HG02763 (cell line): Measurements from ENCODE around the gene RPP38.

ENCODE experiments used
- ATAC-seq: cut with Tn5 transposase; IDR thresholded peaks from one replicate; pipeline ENCODE4 v1.9.1; 2021; ENCODE audit warnings: mild to moderate bottlenecking, moderate library complexity; ENCODE audit not compliant: unreplicated experiment

Gene RPP38

DNA sequence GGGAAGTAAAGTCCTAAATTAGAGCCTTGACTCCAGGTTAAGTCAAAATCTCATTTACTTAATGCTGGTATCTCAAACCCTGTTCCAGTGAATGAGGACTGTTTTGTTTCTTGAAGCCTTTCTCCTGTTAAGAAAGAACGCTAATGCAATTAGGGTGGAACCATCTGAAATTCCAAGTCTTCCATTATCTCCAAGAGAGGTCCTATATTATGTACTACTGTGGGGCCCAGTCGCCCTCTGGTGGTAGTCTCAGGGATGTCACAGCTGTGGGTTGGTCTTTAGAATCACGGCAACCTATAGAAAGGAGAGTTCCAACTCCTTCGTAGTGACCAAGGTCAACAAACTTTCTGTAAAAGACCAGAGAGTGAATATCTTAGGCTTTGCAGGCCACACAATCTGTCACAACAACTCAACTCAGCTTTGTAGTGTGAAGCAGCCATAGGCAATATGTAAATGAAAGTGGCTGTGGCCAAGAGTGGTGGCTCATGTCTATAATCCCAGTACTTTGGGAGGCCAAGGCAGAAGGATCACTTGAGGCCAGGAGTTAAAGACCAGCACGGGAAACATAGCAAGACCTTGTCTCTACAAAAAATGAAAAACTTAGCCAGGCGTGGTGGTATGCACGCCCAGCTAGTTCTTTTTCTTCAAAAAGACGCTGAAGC, 9.3 kb downstream of the RPP38 start:
- ATAC-seq = no peak

DNA sequence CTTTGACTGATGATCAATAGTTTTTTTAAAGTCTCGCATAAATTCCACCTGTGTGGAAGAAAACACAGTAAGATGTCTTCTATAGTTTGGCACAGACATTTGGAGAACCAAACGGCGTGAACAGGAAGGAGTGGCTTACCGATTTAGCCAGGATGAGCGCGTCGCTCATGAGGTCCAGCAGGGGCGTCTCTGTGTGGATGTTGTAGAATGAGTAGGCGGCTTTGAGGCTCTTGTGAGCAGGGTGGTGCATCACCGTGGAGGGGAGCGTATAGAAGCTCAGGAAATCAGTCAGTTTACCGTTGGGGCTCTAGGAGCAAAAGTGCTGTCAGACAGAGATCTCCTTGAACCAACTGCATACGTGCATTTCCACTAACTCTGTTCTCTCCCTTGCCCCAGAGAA, 15.5 kb downstream of the RPP38 start:
- no peak for ATAC-seq

DNA sequence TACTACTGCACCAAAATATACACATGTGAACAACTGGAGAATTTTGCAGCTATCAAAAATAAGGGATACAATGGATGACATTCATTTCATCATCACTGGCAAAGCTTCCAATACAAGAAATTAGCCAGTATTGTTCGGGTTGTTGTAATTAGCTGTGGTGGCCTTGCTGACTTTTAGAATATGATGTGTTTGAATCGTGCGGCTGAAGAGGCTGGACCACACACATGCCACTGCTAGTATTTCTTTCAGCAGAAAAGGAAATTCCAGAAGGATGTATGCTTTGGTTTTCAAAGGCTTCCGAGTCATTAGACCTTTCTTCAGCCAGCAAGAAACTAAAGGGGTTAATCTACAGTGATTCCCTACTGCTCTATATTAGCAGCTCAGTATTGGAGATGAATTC, 16.6 kb downstream of the RPP38 start:
- no peak for ATAC-seq

DNA sequence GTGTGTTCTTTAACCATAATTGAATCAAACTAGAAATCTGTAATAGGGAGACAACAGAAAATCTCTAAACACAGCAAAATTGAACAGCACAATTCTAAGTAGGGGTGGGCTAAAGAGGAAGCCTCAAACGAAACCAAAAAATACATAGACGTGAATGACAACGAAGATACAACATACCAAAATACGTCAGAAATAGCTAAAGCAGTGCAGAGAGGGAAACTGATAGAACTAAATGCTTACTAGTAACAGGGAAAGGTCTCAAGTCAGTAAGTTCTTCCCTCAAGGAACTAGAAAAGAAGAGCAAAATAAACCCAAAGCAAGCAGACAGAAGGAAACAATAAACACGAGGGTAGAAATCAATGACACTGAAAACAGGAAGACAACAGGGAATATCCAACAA, 19.1 kb downstream of the RPP38 start:
- no peak for ATAC-seq

DNA sequence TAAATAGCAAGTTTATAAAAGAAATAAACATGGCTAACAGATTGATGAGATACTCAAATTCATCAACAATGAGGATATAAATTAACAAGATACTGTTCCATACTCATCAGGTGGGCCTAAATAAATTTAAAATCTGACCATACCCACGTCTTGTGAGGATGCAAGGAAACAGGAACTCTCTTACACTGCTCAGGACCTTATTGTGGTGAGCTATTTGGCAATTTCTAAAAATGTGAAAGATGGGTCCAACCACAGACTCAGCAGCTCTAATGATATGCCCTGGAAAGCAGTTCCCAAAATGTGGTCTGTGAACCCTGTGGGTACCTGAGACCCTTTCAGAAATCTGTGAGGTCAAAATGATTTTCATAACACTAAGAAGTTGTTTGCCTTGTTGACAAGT, 21.5 kb downstream of the RPP38 start:
- no peak for ATAC-seq

GRCh38 chr10:15120523-15120922, 23.4 kb downstream of the RPP38 start:
- no peak for ATAC-seq

DNA sequence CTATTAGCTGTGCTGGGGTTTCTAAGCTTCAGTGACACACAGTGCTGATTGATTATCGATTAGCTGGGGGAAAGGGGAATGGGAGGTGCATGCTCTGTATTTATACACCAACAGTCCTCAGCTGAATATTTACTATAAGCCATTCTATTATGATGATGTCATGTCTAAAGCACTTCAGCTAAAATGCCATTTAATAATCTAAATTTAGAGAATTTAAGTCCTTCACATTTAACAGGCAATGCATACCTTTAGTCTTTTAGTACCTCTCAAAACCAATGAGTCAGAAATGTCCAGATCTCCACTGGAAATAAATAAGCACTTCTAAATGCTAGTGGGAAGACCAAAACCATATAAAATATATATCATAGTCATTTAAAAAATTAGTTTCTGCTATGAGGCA, 24.6 kb downstream of the RPP38 start:
- no peak for ATAC-seq

DNA sequence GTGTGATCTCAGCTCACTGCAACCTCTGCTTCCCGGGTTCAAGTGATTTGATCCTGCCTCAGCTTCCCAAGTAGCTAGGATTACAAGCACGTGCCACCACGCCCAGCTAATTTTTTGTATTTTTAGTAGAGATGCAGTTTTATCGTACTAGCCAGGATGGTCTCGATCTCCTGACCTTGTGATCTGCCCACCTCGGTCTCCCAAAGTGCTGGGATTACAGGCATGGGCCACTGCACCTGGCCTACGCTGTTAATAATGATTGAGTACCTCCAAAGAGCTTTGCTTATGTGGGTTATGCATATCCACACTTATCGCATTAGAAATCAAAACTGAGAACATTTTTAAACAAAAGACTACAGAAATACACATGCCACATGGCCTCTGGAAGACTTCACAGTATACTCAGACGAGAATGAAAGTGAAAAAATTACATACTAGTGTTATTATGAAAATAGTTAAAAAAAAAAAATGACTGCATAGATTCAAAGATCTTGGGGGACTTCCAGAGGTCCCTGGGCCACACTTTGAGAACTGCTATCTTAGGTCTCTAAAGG, 25.4 kb downstream of the RPP38 start:
- ATAC-seq = peak; percentile 89

GRCh38 chr10:15123749-15124184, 26.6 kb downstream of the RPP38 start:
- no peak for ATAC-seq

DNA sequence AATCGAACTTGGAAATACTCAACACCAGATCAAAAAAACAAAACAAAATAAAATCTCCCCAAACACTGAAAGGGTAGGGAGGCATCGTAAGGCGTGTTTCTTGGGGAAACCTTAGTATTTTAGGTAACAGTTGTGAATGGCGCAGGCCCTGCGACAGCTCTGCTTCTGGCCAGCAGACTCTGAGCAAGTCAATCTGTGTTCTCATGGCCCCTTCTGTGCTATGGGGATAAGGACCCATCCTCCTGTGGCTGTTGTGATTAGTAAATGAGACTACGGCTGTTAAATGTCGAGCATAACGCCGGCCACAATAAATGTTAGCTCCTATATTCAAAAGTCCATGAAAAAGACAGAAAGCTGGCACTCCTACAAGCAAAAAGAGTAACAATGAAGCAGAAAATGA, 27.0 kb downstream of the RPP38 start:
- no peak for ATAC-seq

DNA sequence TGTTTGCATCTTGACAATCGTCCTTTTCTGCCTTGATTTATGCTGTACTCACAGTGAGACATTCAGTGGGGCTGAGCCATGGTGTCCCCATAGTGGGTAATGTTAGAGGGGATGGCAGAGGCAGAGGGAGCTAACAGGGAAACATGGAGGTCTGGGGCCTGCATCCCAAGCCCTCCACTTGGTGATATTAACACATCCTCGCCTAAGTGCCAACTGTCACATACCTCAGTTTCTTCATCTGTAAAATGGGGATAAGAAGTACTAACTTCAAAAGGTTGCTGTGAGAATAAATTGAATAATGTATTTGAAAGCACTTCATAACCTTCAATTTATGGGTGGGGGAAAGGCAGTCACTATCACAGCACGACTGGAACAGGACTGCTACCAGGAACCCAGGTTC, 27.8 kb downstream of the RPP38 start:
- no peak for ATAC-seq

DNA sequence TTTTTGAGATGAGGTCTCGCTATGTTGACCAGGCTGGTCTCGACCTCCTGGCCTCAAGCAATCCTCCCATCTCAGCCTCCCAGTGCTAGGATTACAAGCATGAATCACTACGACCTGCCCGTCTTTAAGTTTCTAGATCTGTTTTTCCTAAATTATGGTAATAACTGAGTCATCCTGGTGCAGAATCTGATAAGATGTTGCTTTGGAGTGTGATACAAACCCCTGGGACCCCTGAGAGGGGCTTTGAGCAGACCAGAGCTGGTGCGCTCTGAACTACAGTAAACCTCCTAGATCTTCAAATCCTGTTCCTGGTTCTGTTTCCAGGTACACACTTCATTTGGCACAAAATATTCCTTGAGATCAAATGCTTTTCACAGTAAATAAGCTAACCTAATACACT, 34.2 kb downstream of the RPP38 start:
- ATAC-seq = no peak

DNA sequence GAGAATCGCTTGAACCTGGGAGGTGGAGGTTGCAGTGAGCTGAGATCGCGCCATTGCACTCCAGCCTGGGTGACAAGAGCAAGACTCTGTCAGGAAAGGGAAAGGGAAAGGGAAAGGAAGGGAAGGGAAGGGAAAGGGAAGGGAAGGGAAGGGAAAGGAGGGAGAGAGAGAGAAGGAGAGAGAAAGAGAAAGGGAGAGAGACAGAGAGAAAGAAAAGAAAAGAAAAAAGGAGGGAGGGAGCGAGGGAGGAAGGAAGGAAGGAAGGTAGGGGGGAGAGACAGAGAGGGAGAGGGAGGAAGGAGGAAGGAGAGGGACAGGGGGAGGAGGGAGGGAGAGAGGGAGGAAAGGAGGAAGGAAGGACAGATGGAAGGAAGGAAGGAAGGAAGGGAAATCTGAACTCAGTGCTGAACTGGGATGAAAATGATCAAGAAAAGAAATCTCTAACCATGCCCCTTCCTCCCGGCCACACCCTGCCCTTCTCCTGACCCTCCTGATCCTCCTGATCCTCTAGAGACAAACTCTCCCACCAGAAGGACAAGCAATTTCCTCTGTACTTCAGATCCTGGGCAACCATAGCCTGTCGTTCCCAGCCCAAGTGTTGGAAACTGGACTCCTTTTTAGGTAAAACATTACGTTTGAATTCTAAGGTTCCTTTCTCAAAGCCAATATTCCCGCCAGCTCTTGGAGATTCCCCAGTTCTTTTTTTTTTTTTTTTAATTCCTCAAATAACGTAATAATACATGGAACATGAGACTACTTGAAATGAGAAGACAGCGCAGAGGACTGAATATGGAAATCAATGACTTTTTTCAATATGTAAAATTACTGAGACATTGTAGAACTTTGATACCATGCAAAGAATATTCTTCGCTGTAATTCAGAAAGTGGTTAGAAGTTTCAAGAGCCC, 39.2 kb downstream of the RPP38 start:
- ATAC-seq = no peak

DNA sequence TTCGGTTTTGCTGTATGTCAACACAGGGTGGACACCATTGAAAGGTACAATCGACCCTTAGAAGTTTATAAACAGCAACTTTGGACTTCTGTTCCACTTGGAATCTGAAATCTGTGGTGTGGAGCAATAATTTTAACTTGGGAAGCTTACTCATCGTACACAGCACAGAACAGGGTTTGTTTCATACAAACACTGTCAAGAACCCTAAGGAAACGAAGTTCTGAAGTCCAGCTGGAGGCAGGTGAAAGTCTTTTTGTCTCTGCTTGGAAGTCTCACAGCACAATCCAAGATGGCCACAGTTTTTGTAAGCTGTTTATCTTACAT, 39.8 kb downstream of the RPP38 start:
- no peak for ATAC-seq

DNA sequence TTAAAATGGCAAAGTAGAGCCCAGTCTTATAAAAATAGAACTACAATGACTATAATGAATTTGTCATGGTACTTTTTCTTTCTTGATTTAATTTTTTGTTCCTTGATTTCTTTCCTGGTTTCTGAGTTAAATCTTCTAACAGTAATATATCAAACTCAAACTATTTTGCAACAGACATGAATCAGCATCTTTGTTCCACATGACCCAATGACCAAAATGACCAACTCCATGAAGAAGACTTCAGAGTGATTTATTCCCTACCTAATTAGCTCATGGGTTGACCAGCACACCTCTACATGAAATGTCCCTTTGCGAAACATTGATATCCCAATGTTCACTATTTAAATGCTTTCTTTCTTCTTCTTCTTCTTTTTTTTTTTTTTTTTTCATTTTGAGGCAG, 40.5 kb downstream of the RPP38 start:
- ATAC-seq = no peak

DNA sequence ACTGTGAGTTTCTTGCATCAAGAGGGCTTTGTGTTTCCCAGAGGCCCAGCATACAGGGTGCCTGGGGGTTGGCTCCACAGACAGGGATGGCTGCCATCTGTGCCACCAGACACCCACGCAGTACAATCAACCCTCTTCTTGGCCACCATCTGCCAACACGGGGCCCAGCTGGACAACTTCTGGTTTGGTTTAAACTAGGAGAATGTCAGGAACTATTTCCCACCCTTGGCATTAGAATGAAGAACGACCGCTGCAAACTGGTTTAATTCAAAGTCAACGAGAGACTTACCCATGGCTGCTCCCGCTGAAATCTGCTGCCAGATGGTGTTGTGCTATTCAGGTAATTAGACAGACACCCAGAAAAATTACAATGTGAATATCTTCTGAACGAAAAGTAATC, 43.5 kb downstream of the RPP38 start:
- no peak for ATAC-seq

DNA sequence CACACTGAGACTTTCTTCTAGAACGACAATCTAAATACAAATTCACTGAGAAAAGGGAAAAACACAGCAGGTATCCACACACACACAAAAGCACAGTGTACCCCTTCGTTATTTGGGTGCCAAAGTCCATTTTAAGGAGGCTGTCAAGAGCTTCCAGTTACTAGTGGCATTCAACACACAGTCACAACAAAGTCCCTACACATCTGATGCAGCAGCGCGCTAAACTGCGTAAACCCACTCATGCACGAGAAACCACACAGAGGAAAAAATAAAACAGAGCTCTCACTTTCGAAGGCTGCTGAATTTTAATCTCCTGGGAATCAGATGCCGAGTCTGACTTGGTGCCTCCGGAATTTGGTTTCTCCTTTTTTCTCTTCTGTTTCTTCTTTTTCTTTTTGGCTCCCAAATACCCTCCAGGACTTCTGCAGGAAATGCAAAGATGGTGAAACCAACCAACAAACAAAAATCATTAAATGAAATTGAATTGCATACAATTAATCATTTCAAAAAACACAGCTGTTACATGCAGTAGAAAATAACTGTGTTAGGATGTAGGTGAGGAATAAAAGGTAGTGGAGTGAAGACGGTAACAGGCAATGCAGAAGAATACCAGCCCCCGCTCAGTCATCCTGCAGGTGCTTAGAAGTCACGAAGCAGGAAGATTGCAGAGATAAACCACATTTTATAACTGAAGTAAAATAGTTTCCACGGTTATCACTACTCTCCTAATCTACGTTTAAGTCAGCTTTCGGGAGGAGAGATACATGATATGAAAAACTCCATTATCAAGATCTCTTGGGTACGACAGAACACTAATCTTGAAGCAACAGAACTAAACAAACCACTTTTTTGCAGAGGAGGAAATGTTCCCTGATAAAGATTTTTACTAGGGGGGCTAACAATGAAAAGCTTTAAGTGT, 44.2 kb downstream of the RPP38 start:
- peak; percentile 84 for ATAC-seq

DNA sequence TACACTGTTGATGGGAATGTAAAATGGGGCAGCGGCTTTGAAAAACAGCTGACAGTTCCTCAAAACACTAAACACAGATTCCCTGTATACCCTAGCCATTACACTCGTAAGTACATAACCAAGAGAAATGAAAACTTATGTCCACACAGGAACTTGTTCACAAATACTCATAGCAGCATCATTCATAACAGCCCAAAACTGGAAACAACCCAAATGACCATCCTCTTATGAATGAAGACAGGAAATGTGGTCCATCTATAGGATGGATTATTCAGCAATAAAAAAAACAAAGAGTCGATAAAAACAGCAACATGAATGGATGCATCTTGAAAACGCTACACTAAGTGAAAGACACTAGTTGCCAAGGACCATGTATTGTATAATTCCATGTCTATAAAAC, 47.6 kb downstream of the RPP38 start:
- ATAC-seq = no peak

GRCh38 chr10:15146366-15146765, 49.2 kb downstream of the RPP38 start:
- ATAC-seq = no peak

- ATAC-seq = no peak
These were observed 50.6 kb downstream of the RPP38 start for GRCh38 chr10:15147594-15148392.
